ENCODE results near the gene DNLZ.

The DNLZ gene

GRCh38 chr9:136341769-136342168 lies 21.8 kb downstream of the DNLZ start:
- no peak for DNase-seq

GRCh38 chr9:136341042-136341655 lies 22.4 kb downstream of the DNLZ start:
- no peak for DNase-seq

GRCh38 chr9:136340356-136341041 lies 23.0 kb downstream of the DNLZ start:
- no peak for DNase-seq

GRCh38 chr9:136339958-136340310 lies 23.6 kb downstream of the DNLZ start:
- no peak for DNase-seq

GRCh38 chr9:136339173-136339957 lies 24.2 kb downstream of the DNLZ start:
- no peak for DNase-seq

GRCh38 chr9:136338511-136338910 lies 25.0 kb downstream of the DNLZ start:
- DNase-seq: no peak

GRCh38 chr9:136337416-136338395 lies 25.8 kb downstream of the DNLZ start:
- DNase-seq: no peak

- DNase-seq: no peak
Measured at GRCh38 chr9:136336881-136337280, 26.7 kb downstream of the DNLZ start.

GRCh38 chr9:136336156-136336870 lies 27.2 kb downstream of the DNLZ start:
- no peak for DNase-seq

GRCh38 chr9:136335296-136336155 lies 28.0 kb downstream of the DNLZ start:
- no peak for DNase-seq

GRCh38 chr9:136334541-136334940 lies 29.0 kb downstream of the DNLZ start:
- DNase-seq: no peak

- DNase-seq: no peak
Measured at GRCh38 chr9:136333486-136333885, 30.1 kb downstream of the DNLZ start.

GRCh38 chr9:136333045-136333444 lies 30.5 kb downstream of the DNLZ start:
- DNase-seq: no peak

- DNase-seq: no peak
Measured at GRCh38 chr9:136332482-136332983, 31.0 kb downstream of the DNLZ start.

- no peak for DNase-seq
Measured at GRCh38 chr9:136331556-136332481, 31.7 kb downstream of the DNLZ start.

GRCh38 chr9:136331030-136331429 lies 32.5 kb downstream of the DNLZ start:
- DNase-seq: no peak

GRCh38 chr9:136330406-136330990 lies 33.0 kb downstream of the DNLZ start:
- DNase-seq: no peak

GRCh38 chr9:136329636-136330405 lies 33.7 kb downstream of the DNLZ start:
- no peak for DNase-seq

- no peak for DNase-seq
Measured at GRCh38 chr9:136329211-136329627, 34.3 kb downstream of the DNLZ start.

Measured in NCI-H187 (cell line).